SK-N-MC (cell line): ENCODE results near the gene STRN4.

Experiments
- EZH2 ChIP-seq: fragments of 200-600 bp; sonication (generic); IDR thresholded peaks from one replicate; pipeline ENCODE4 v1.6.1; 2017; ENCODE audit warnings: antibody characterized with exemption
- FOXP2 ChIP-seq: optimal IDR thresholded peaks from 2 replicates; pipeline ENCODE3; 2011; ENCODE audit warnings: mild to moderate bottlenecking, moderate library complexity; ENCODE audit not compliant: insufficient read depth; ENCODE audit errors: extremely low read length, control extremely low read depth
- POLR2AphosphoS5 ChIP-seq: IDR thresholded peaks from 2 replicates; pipeline ENCODE4 v1.6.1; 2012; ENCODE audit warnings: mild to moderate bottlenecking, low read depth, low read length, borderline replicate concordance

- no peak for TF ChIP-seq POLR2AphosphoS5
- TF ChIP-seq EZH2: no peak
- TF ChIP-seq FOXP2: no peak
Measured at GRCh38 chr19:46728208-46728607, 18.0 kb downstream of the STRN4 start.
